ENCODE data around the gene INSRR.

DNA sequence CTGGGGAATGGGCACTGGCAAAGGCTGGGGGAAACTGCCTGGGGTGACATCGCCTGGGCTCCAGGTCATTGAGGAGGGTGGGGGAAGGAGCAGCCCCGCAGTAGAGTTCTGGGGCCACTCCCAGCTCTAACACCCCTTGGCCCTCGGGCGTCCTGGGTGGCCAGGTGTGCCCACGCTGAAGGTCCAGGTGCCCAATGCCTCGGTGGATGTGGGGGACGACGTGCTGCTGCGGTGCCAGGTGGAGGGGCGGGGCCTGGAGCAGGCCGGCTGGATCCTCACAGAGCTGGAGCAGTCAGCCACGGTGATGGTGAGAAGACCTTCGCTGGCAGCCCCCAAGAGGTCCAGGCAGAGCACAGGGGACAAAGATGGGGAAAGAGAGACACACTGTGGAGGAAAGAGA, 9.4 kb upstream of the INSRR start:
- TF ChIP-seq ATF3 (IDR thresholded peaks at IDR 0.05) = no peak
- TF ChIP-seq, protein P1, sequence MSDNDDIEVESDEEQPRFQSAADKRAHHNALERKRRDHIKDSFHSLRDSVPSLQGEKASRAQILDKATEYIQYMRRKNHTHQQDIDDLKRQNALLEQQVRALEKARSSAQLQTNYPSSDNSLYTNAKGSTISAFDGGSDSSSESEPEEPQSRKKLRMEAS (IDR thresholded peaks at IDR 0.05) = no peak
